ENCODE results near the gene JKAMP. TPM values are rescaled to one million over a fixed set of nuclear protein-coding genes. Genes with fewer than 3 reads are reported as not detected.
A peak's percentile ranks its signal among the peaks of the same experiment; 100 is the strongest.

JKAMP gene
- total RNA-seq, 4 donors from 2014 or later, result 28.7 to 63.0 (median 42.4) TPM

- Histone ChIP-seq H3K36me3 (peaks cover 2 to 38% of the 10 kb centered on the region in 2 donors), H3K27ac (no peak overlapping the region), H3K4me1 (peaks cover 0 to 66% (median 22%) of the 10 kb centered on the region in 3 donors), H3K27me3 (no peaks in the 10 kb centered on the region), H3K4me3 (no peak overlapping the region), H3K9me3 (no peaks in the 10 kb centered on the region)
- no peak for ATAC-seq
- 88 to 98% methylated on average over 3 of the region's 3 CpGs for WGBS, 2 donors (ENCODE audit: low coverage in 1 of 2)
- TF ChIP-seq, protein P1, sequence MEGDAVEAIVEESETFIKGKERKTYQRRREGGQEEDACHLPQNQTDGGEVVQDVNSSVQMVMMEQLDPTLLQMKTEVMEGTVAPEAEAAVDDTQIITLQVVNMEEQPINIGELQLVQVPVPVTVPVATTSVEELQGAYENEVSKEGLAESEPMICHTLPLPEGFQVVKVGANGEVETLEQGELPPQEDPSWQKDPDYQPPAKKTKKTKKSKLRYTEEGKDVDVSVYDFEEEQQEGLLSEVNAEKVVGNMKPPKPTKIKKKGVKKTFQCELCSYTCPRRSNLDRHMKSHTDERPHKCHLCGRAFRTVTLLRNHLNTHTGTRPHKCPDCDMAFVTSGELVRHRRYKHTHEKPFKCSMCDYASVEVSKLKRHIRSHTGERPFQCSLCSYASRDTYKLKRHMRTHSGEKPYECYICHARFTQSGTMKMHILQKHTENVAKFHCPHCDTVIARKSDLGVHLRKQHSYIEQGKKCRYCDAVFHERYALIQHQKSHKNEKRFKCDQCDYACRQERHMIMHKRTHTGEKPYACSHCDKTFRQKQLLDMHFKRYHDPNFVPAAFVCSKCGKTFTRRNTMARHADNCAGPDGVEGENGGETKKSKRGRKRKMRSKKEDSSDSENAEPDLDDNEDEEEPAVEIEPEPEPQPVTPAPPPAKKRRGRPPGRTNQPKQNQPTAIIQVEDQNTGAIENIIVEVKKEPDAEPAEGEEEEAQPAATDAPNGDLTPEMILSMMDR (IDR thresholded peaks at IDR 0.05), result no peak
- TF ChIP-seq EP300 (IDR thresholded peaks at IDR 0.05) (no peak), POLR2AphosphoS5 (IDR thresholded peaks at IDR 0.05) (no peak), POLR2A (IDR thresholded peaks at IDR 0.05) (no peak)
Measured at GRCh38 chr14:59478540-59478939, 5.8 kb upstream of the JKAMP start.

DNA sequence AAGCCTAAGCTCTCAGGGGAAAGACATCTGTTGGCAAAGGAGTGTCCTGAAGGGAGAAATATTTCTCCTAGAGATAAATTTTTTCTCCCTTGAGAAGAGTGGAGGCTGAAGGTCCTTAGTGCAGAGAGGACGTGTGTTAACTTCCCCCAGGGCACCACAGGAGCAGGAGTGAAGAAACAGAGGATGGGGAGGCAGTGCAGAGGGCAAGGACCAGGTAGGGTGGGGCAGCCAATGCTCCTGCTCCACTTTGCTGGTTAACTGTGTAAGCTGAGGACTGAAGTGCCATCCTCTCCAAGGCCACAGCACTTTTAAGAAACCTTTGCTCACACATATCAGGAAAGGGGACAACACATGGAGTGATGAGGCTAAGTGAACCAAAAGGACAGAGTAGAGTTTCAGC, 4.2 kb upstream of the JKAMP start:
- 50% methylated on average over 1 of the region's 1 CpG; no CpG with 5 or more reads in 1 of the 2 donors for WGBS, 2 donors (ENCODE audit: low coverage in 1 of 2)
- peak overlapping the region in 3 of 4 donors; percentile 93 to 96 (median 95) for H3K27ac ChIP-seq

GRCh38 chr14:59481407-59481806, 2.9 kb upstream of the JKAMP start:
- Histone ChIP-seq H3K4me1 (peaks cover 0 to 67% (median 34%) of the 10 kb centered on the region in 3 donors), H3K27ac (peak overlapping the region in 3 of 4 donors; percentile 93 to 96 (median 95))

More for the DNA sequence above, 4.2 kb upstream of the JKAMP start:
- H3K36me3 ChIP-seq, result peaks cover 0 to 24% of the 10 kb centered on the region in 2 donors
- ATAC-seq, result no peak
- peaks cover 0 to 59% (median 22%) of the 10 kb centered on the region in 3 donors for H3K4me1 ChIP-seq
- no peaks in the 10 kb centered on the region for H3K27me3 ChIP-seq
- no peak overlapping the region for H3K4me3 ChIP-seq
- TF ChIP-seq POLR2AphosphoS5 (IDR thresholded peaks at IDR 0.05), result no peak
- TF ChIP-seq, protein P1 (IDR thresholded peaks at IDR 0.05), result no peak
- no peak for TF ChIP-seq EP300 (IDR thresholded peaks at IDR 0.05)
- no peak for TF ChIP-seq POLR2A (IDR thresholded peaks at IDR 0.05)
- H3K9me3 ChIP-seq, result no peaks in the 10 kb centered on the region

DNA sequence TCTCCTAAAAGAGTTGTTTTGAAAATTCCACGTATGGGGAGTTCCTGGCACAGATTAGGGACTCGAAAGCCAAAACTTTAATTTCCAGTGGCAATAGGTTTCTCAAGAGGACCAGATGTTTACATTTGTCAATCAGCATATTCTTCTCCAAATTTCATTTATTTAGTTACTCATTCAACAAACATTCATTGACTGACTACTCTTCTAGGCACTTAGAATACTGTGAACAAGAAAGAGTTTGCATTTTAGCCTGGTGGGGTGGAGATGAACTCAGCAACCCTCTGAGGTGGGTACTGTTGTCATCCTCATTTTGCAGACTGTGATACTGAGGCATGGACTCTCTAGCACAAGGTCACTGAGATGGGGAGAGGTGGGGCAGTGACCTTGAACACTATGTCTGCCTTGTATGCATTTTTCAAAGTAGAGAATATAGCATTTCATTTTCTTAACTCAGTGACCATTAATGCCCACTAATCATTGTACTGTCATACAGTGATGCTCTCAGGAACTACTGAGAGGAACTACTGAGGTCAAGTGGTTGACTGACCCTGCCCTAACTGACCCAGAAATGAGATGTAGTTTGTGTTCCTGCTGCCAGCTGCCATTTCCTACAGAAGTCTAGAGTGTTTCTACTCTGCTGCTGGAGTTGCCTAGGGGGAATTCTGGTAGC, 2.3 kb upstream of the JKAMP start:
- 23 to 34% methylated on average over 2 of the region's 2 CpGs for WGBS, 2 donors (ENCODE audit: low coverage in 1 of 2)
- peak; percentile 78 for TF ChIP-seq POLR2AphosphoS5 (IDR thresholded peaks at IDR 0.05)
- TF ChIP-seq, protein P1 (IDR thresholded peaks at IDR 0.05), result no peak
- TF ChIP-seq EP300 (IDR thresholded peaks at IDR 0.05), result no peak
- no peak for TF ChIP-seq POLR2A (IDR thresholded peaks at IDR 0.05)
- H3K4me3 ChIP-seq, result peak overlapping the region in 1 of 2 donors; percentile 83
- peaks cover 0 to 7% of the 10 kb centered on the region in 2 donors for H3K36me3 ChIP-seq
- peaks cover 0 to 67% (median 35%) of the 10 kb centered on the region in 3 donors for H3K4me1 ChIP-seq
- H3K27ac ChIP-seq, result peak overlapping the region; percentile 87 to 96 (median 94)
- no peak for ATAC-seq
- no peaks in the 10 kb centered on the region for H3K9me3 ChIP-seq
- no peaks in the 10 kb centered on the region for H3K27me3 ChIP-seq

More at GRCh38 chr14:59481407-59481806, 2.9 kb upstream of the JKAMP start:
- Histone ChIP-seq H3K4me3 (peak overlapping the region in 1 of 2 donors; percentile 83), H3K27me3 (no peaks in the 10 kb centered on the region), H3K9me3 (no peaks in the 10 kb centered on the region), H3K36me3 (peaks cover 0 to 11% of the 10 kb centered on the region in 2 donors)
- TF ChIP-seq, protein P1 (IDR thresholded peaks at IDR 0.05), result no peak
- TF ChIP-seq POLR2A (IDR thresholded peaks at IDR 0.05), result no peak
- no peak for TF ChIP-seq EP300 (IDR thresholded peaks at IDR 0.05)
- TF ChIP-seq POLR2AphosphoS5 (IDR thresholded peaks at IDR 0.05), result no peak
- WGBS, 2 donors (ENCODE audit: low coverage in 1 of 2), result 91 to 94% methylated on average over 2 of the region's 2 CpGs
- ATAC-seq, result no peak
